Smooth muscle cell (in vitro differentiated cells): ENCODE data around the gene SQSTM1. TPM values are rescaled to one million over a fixed set of nuclear protein-coding genes. Genes with fewer than 3 reads are reported as not detected.

ENCODE experiments used
- DNase-seq: peaks from one replicate; lab custom pipeline; 2025; ENCODE audit not compliant: unreplicated experiment; lab: John Stamatoyannopoulos, UW
- H2AFZ ChIP-seq: fragments of 200-600 bp; sonication (generic); 2 replicates; pipeline ENCODE4 v1.6.0; 2016; ENCODE audit warnings: antibody characterized with exemption, low read depth, mild to moderate bottlenecking
- H3F3A ChIP-seq: fragments of 200-600 bp; sonication (generic); 2 replicates; pipeline ENCODE4 v1.6.0; 2017; ENCODE audit warnings: antibody characterized with exemption, low read depth
- H3K27ac ChIP-seq: fragments of 200-600 bp; sonication (generic); 2 replicates; pipeline ENCODE4 v1.5.1; 2016; ENCODE audit warnings: low read depth, mild to moderate bottlenecking
- H3K27me3 ChIP-seq: fragments of 200-600 bp; sonication (generic); 2 replicates; pipeline ENCODE4 v1.6.1; 2016; ENCODE audit warnings: low read depth, mild to moderate bottlenecking
- H3K36me3 ChIP-seq: fragments of 200-600 bp; sonication (generic); 2 replicates; pipeline ENCODE4 v1.5.1; 2016; ENCODE audit warnings: low read depth
- H3K4me1 ChIP-seq: fragments of 200-600 bp; sonication (generic); 2 replicates; pipeline ENCODE4 v1.5.1; 2016; ENCODE audit warnings: low read depth
- H3K4me2 ChIP-seq: fragments of 200-600 bp; sonication (generic); 2 replicates; pipeline ENCODE4 v1.6.0; 2016; ENCODE audit warnings: mild to moderate bottlenecking
- H3K4me3 ChIP-seq: fragments of 200-600 bp; sonication (generic); 2 replicates; pipeline ENCODE4 v1.5.1; 2016; ENCODE audit warnings: mild to moderate bottlenecking
- H3K79me2 ChIP-seq: fragments of 200-600 bp; sonication (generic); 2 replicates; pipeline ENCODE4 v1.6.0; 2016; ENCODE audit warnings: low read depth, mild to moderate bottlenecking
- H3K9ac ChIP-seq: fragments of 200-600 bp; sonication (generic); 2 replicates; pipeline ENCODE4 v1.6.0; 2016; ENCODE audit warnings: low read depth
- H3K9me3 ChIP-seq: fragments of 200-600 bp; sonication (generic); replicated peaks from 2 replicates; pipeline ENCODE4 v1.5.1; 2016; ENCODE audit warnings: low read depth
- H4K20me1 ChIP-seq: fragments of 200-600 bp; sonication (generic); 2 replicates; pipeline ENCODE4 v1.6.0; 2016; ENCODE audit warnings: low read depth
- WGBS: methylation state at CpG from one replicate; pipeline ENCODE4 v1.1.7; 2016; ENCODE audit warnings: low lambda C conversion rate; 5-methylcytosine and 5-hydroxymethylcytosine counted together
- polyA plus RNA-seq: library from polyadenylated mRNA; unstranded; fragments of >200 nt; fragmentation: Nextera tagmentation; extraction: Ambion mirVana; gene quantifications from 2 replicates; pipeline ENCODE4 v1.2.1, GENCODE V29; 2016
- total RNA-seq: library from RNA; depleted of rRNA; stranded (reverse); fragments of >200 nt; gene quantifications from 2 replicates; pipeline ENCODE4 v1.2.3, GENCODE V29; 2014
- TF ChIP-seq, protein P1 (sequence below): fragments of 200-600 bp; sonication (generic); IDR thresholded peaks from 2 replicates; pipeline ENCODE4 v1.5.1; 2017; ENCODE audit warnings: borderline replicate concordance, mild to moderate bottlenecking, antibody characterized with exemption; ENCODE audit not compliant: insufficient read depth, poor library complexity, severe bottlenecking

The SQSTM1 gene
- total and polyA plus RNA-seq, 2 experiments from 2014 or later, result 114 to 159 TPM

DNA sequence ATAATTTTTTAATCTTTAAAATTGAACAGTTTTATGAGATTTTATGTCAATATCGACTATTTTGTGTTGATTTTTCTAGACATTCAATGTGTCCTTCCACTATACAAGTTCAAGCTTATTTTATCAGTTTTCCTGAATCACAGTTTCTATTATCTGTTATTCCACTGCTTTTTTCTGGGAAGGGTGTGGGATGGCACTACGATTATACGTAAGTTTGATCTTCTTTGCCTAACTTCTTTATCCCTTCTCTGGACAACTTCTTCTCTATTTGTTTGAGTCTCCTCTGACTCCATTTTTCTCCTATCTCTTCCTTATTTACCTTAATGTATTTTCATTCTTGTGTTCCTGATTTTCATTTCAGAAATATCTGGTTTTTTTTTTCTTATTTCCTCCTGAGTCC lies 62.5 kb downstream of the SQSTM1 start:
- no peaks in the 10 kb centered on the region for H3K27me3 ChIP-seq
- H3K9ac ChIP-seq, result no peak overlapping the region
- no peak for DNase-seq
- H3K9me3 ChIP-seq, result peaks cover 11% of the 10 kb centered on the region
- no peaks in the 10 kb centered on the region for H3K4me1 ChIP-seq
- TF ChIP-seq, protein P1, sequence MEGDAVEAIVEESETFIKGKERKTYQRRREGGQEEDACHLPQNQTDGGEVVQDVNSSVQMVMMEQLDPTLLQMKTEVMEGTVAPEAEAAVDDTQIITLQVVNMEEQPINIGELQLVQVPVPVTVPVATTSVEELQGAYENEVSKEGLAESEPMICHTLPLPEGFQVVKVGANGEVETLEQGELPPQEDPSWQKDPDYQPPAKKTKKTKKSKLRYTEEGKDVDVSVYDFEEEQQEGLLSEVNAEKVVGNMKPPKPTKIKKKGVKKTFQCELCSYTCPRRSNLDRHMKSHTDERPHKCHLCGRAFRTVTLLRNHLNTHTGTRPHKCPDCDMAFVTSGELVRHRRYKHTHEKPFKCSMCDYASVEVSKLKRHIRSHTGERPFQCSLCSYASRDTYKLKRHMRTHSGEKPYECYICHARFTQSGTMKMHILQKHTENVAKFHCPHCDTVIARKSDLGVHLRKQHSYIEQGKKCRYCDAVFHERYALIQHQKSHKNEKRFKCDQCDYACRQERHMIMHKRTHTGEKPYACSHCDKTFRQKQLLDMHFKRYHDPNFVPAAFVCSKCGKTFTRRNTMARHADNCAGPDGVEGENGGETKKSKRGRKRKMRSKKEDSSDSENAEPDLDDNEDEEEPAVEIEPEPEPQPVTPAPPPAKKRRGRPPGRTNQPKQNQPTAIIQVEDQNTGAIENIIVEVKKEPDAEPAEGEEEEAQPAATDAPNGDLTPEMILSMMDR, result no peak
- no peaks in the 10 kb centered on the region for H3K79me2 ChIP-seq
- H3K4me2 ChIP-seq, result no peak overlapping the region
- peaks cover 25% of the 10 kb centered on the region for H3K36me3 ChIP-seq
- no peaks in the 10 kb centered on the region for H3F3A ChIP-seq
- H3K27ac ChIP-seq, result no peak overlapping the region
- H3K4me3 ChIP-seq, result no peak overlapping the region
- no peak overlapping the region for H2AFZ ChIP-seq
- no peaks in the 10 kb centered on the region for H4K20me1 ChIP-seq
- over 99% methylated on average over 3 of the region's 3 CpGs for WGBS

DNA sequence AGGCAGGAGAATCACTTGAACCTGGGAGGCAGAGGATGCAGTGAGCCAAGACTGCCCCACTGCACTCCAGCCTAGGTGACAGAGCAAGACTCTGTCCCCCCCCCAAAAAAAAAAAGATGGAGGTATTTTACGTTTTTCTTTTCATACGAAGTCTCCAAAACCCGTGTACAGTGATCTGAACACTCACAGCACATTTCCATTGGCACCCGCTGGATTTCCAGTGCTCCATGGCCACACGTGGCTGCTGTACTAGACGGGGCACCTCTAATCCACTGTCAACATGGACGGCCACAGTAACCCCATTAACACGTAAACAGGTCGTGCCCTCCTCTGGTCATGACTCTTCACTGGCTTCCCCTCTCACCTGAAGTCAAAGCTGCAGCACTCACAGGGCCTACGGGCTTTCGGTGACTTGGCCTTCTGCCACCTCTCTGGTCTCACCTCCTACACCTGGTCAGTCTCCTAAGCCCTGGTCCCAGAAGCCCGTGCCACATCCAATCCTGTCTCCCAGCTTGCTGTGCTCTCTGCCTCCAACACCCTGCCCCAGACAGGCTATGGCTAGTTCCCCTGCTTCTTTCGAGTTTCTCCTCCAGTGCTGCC lies 64.9 kb downstream of the SQSTM1 start:
- 92% methylated on average over 13 of the region's 13 CpGs for WGBS
- Histone ChIP-seq H3K27ac (no peak overlapping the region), H3K9me3 (peaks cover 11% of the 10 kb centered on the region), H4K20me1 (no peaks in the 10 kb centered on the region), H3K36me3 (peaks cover 25% of the 10 kb centered on the region), H3K4me2 (no peak overlapping the region), H3K9ac (no peak overlapping the region), H3K27me3 (no peaks in the 10 kb centered on the region), H3K79me2 (no peaks in the 10 kb centered on the region), H3K4me3 (no peak overlapping the region), H2AFZ (no peak overlapping the region), H3F3A (no peaks in the 10 kb centered on the region), H3K4me1 (no peaks in the 10 kb centered on the region)
- DNase-seq, result no peak
- TF ChIP-seq, protein P1, result no peak

DNA sequence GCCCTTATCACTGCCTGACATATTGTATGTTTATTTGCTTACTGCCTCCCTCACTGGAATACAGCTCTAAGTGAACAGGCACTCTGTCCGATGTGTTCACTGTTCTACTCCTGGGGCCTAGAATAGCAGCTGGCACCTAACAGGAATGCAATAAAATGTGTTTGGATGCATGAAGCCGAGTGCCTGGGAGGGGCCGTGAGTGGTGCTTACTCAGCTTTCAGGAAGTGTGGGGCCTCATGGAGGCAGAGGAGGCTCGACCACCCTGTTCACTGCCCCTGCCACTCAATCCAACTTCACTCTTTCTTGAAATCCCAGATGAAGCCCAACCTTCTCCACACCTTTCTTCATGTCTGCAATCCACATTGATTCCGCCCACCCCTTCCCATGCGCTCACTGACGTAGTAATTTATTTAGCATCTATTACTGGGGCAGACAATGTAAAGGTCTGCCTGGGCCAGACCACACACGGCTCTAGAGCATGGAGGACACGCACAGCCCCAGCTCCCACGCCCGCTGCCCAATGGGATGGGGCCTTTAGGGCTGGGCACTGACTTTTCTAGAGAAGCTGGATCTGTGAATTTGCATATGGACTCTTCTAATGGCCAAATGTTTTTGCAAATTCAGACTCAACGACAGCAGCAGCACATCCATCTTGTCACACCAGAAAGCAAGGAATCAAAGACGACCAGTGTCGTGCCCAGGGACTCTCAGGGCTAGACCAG lies 65.6 kb downstream of the SQSTM1 start:
- Histone ChIP-seq H3K9me3 (peaks cover 11% of the 10 kb centered on the region), H3K79me2 (no peaks in the 10 kb centered on the region), H3K4me3 (no peak overlapping the region), H3K36me3 (peaks cover 25% of the 10 kb centered on the region), H3K27me3 (no peaks in the 10 kb centered on the region), H3K9ac (no peak overlapping the region), H3K4me1 (no peaks in the 10 kb centered on the region), H3K4me2 (no peak overlapping the region), H4K20me1 (no peaks in the 10 kb centered on the region), H2AFZ (no peak overlapping the region), H3K27ac (no peak overlapping the region), H3F3A (no peaks in the 10 kb centered on the region)
- WGBS, result 86% methylated on average over 14 of the region's 14 CpGs
- TF ChIP-seq, protein P1, result no peak
- no peak for DNase-seq
